Tibial nerve (tissue), 4 donors: ENCODE results near the gene WFDC5.

ENCODE experiments used
- CTCF ChIP-seq, 5 experiments: fragments of 200-600 bp in 3 of 5; fragments of 450-650 bp in 2 of 5; sonication (generic) in 3 of 5; IDR thresholded peaks; one replicate each; pipeline ENCODE4 v1.5.1; 2016 to 2019; ENCODE audit warnings: antibody characterized with exemption in 5 of 5, mild to moderate bottlenecking in 3 of 5, moderate library complexity in 2 of 5
- EP300 ChIP-seq, 2 donors: sonication (generic); formaldehyde crosslinking; IDR thresholded peaks; one replicate each; pipeline ENCODE4 v1.6.1; 2017; ENCODE audit warnings: antibody characterized with exemption in 2 of 2, mild to moderate bottlenecking in 1 of 2
- POLR2A ChIP-seq, 2 donors: fragments of 450-650 bp; IDR thresholded peaks; one replicate each; pipeline ENCODE4 v1.6.1; 2017; ENCODE audit warnings: antibody characterized with exemption in 2 of 2, mild to moderate bottlenecking in 2 of 2, moderate library complexity in 2 of 2

GRCh38 chr20:45070932-45071632 lies 43.9 kb downstream of the WFDC5 start:
- TF ChIP-seq POLR2A (IDR thresholded peaks at IDR 0.05) (no peak), CTCF (IDR thresholded peaks at IDR 0.05) (no peak), EP300 (IDR thresholded peaks at IDR 0.05) (no peak)
